A549 (cell line): ENCODE measurements around the gene SURF6. TPM values are rescaled to one million over a fixed set of nuclear protein-coding genes. Genes with fewer than 3 reads are reported as not detected.

Source experiments
- ATAC-seq, 2 experiments: fragments of 200-7000 bp in 1 of 2; fragments of >200 bp in 1 of 2; cut with Nextera tagmentation in 1 of 2; cut with Tn5 transposase in 1 of 2; 3 replicates each; pipeline versions ENCODE4 v1.8.0 to v1.9.1; 2018 to 2020; ENCODE audit warnings: mild to moderate bottlenecking in 1 of 2, moderate library complexity in 1 of 2
- CTCF ChIA-PET: fragments of 300-600 bp; sonication (Branson Sonifier 250); formaldehyde crosslinking; extraction: SDS; loops from one replicate; lab custom pipeline; 2021; ENCODE audit warnings: antibody characterized with exemption, inconsistent platforms; lab: Yijun Ruan, JAX
- POLR2A ChIA-PET: fragments of 350-600 bp; formaldehyde crosslinking; extraction: SDS; loops from one replicate; lab custom pipeline; 2021; ENCODE audit warnings: antibody characterized with exemption, inconsistent platforms; lab: Yijun Ruan, JAX
- DNase-seq, 2 experiments: peaks; one replicate each; pipeline versions ENCODE4 v3.0.0 to v3.0.0-alpha.2; 2011 to 2016; ENCODE audit warnings: low read depth in 1 of 2, low spot score in 1 of 2
- FAIRE-seq: peaks from 2 replicates; lab custom pipeline; 2011; peaks lifted over from hg19 to GRCh38; lab: Jason Lieb, UNC
- H3K27ac ChIP-seq, 2 experiments: fragments of >200 bp; sonication (Bioruptor Twin); formaldehyde crosslinking; 3 replicates each; pipeline ENCODE4 v1.5.1; 2016 to 2017
- H3K4me1 ChIP-seq: fragments of >200 bp; sonication (Bioruptor Twin); formaldehyde crosslinking; 3 replicates; pipeline ENCODE4 v1.6.1; 2016
- H3K4me2 ChIP-seq: fragments of >200 bp; sonication (Bioruptor Twin); formaldehyde crosslinking; 3 replicates; pipeline ENCODE4 v1.6.1; 2016
- H3K4me3 ChIP-seq: fragments of >200 bp; sonication (Bioruptor Twin); formaldehyde crosslinking; 3 replicates; pipeline ENCODE4 v1.5.1; 2016
- H3K9me3 ChIP-seq: fragments of >200 bp; sonication (Bioruptor Twin); formaldehyde crosslinking; 3 replicates; pipeline ENCODE4 v1.6.1; 2016
- BCL3 ChIP-seq: fragments of >200 bp; sonication (Bioruptor Twin); formaldehyde crosslinking; IDR thresholded peaks from 3 replicates; pipeline ENCODE4 v1.6.1; 2016
- CEBPB ChIP-seq, 2 experiments: fragments of >200 bp in 1 of 2; sonication (Bioruptor Twin) in 1 of 2; formaldehyde crosslinking in 1 of 2; IDR thresholded peaks; 2 replicates each; pipeline ENCODE4 v1.6.1; 2012 to 2016
- CHD2 ChIP-seq: fragments of 150-350 bp; IDR thresholded peaks from 2 replicates; pipeline ENCODE4 v1.6.1; 2014; ENCODE audit warnings: low read length; ENCODE audit not compliant: partially characterized antibody
- E2F6 ChIP-seq: IDR thresholded peaks from 2 replicates; pipeline ENCODE4 v1.6.1; 2012; ENCODE audit warnings: low read depth, borderline replicate concordance
- ELK1 ChIP-seq: fragments of 150-350 bp; IDR thresholded peaks from 2 replicates; pipeline ENCODE4 v1.6.1; 2014; ENCODE audit warnings: low read depth, mild to moderate bottlenecking, low read length
- ESRRA ChIP-seq: fragments of 150-350 bp; IDR thresholded peaks from 2 replicates; pipeline ENCODE4 v1.6.1; 2014; ENCODE audit warnings: mild to moderate bottlenecking, low read length, borderline replicate concordance
- FOSB ChIP-seq: fragments of 250-450 bp; sonication (Bioruptor Pico); IDR thresholded peaks from 2 replicates; pipeline ENCODE4 v1.5.0; 2020; ENCODE audit warnings: mild to moderate bottlenecking, moderate library complexity
- HDAC2 ChIP-seq: fragments of 200-600 bp; sonication (generic); IDR thresholded peaks from 2 replicates; pipeline ENCODE4 v1.6.1; 2016
- HOXA7 ChIP-seq: fragments of 250-450 bp; sonication (Bioruptor Pico); IDR thresholded peaks from 2 replicates; pipeline ENCODE4 v1.5.0; 2020; ENCODE audit warnings: mild to moderate bottlenecking, moderate library complexity
- KDM5A ChIP-seq: fragments of 200-600 bp; sonication (generic); IDR thresholded peaks from 2 replicates; pipeline ENCODE4 v1.6.1; 2016; ENCODE audit warnings: antibody characterized with exemption, mild to moderate bottlenecking
- MAX ChIP-seq: IDR thresholded peaks from 2 replicates; pipeline ENCODE4 v1.6.1; 2012
- NFE2L2 ChIP-seq: fragments of 150-350 bp; conservative IDR thresholded peaks from 2 replicates; pipeline ENCODE4 v1.6.1; 2014; ENCODE audit warnings: low read length
- NPAS2 ChIP-seq: fragments of 250-450 bp; sonication (Bioruptor Pico); IDR thresholded peaks from 2 replicates; pipeline ENCODE4 v1.8.0; 2022; ENCODE audit warnings: mild to moderate bottlenecking, moderate library complexity, borderline replicate concordance
- RARB ChIP-seq: fragments of 250-450 bp; sonication (Bioruptor Pico); IDR thresholded peaks from 2 replicates; pipeline ENCODE4 v1.8.0; 2021; ENCODE audit warnings: mild to moderate bottlenecking, moderate library complexity
- USF2 ChIP-seq: fragments of 450-650 bp; IDR thresholded peaks from 2 replicates; pipeline ENCODE4 v1.6.1; 2014; ENCODE audit warnings: antibody characterized with exemption
- ZNF302 ChIP-seq: fragments of 250-450 bp; sonication (Bioruptor Pico); IDR thresholded peaks from 2 replicates; pipeline ENCODE4 v1.9.0; 2021; ENCODE audit warnings: inconsistent platforms, mild to moderate bottlenecking, moderate library complexity
- WGBS: methylation state at CpG from one replicate; pipeline ENCODE4 v1.1.6; 2017; ENCODE audit errors: missing lambda C conversion rate; 5-methylcytosine and 5-hydroxymethylcytosine counted together
- polyA plus RNA-seq, 4 experiments: library from polyadenylated mRNA; depleted of rRNA in 3 of 4; stranded (reverse); fragments of >200 nt; fragmentation: RNase III in 1 of 4; extraction: RNeasy Plus Mini Kit Qiagen cat#74134 plus additional on column Dnase treatment in 1 of 4; gene quantifications; 2 replicates in 3 of 4; 3 replicates in 1 of 4; pipeline ENCODE4 v1.2.3, GENCODE V29; 2011 to 2017

SURF6 gene
- polyA plus RNA-seq, 2 of the 4 experiments (the other 2 are of a cell fraction): 10.5 to 25.1 TPM

GRCh38 chr9:133351526-133351907 lies 15.5 kb upstream of the SURF6 start:
- H3K4me1 ChIP-seq: peaks cover 22% of the 10 kb centered on the region
- no peak for ATAC-seq
- TF ChIP-seq RARB (CRISPR knock-in tag) (no peak), MAX (0 out of 2 replicates have a peak, but pooled peaks have one; percentile 2), USF2 (no peak), CHD2 (no peak)
- no peak overlapping the region for H3K4me2 ChIP-seq
- H3K9me3 ChIP-seq: no peaks in the 10 kb centered on the region
- whole genome bisulfite sequencing: 92% methylated on average over 3 of the region's 3 CpGs
- FAIRE-seq: no peak
- POLR2A ChIA-PET: interaction anchor here (0.5 to 0.7 kb wide), 2 partner anchors 14 to 321 kb away, joined by 3 read pairs; no protein-coding TSS in a partner anchor
- CTCF ChIA-PET: interaction anchor here (0.7 to 1.7 kb wide), 9 partner anchors 9 to 166 kb away, joined by 3 to 8 read pairs (median 3); no protein-coding TSS in a partner anchor
- no peak overlapping the region for H3K27ac ChIP-seq
- DNase-seq: no peak
- H3K4me3 ChIP-seq: no peak overlapping the region

- H3K9me3 ChIP-seq: no peaks in the 10 kb centered on the region
- peak overlapping the region; percentile 100 for H3K4me3 ChIP-seq
- POLR2A ChIA-PET: interaction anchor here (0.5 to 1.4 kb wide), 2 partner anchors 77 to 110 kb away, joined by 3 read pairs; partner anchors contain the start of gene CACFD1
Observed at GRCh38 chr9:133349965-133350616, 14.1 kb upstream of the SURF6 start.

More at GRCh38 chr9:133349965-133350616, 14.1 kb upstream of the SURF6 start:
- H3K27ac ChIP-seq: peak overlapping the region in 1 of 2 experiments; percentile 99; a peak in 3 of 6 replicates
- CTCF ChIA-PET: interaction anchor here (1.6 kb wide), 2 partner anchors 8 to 11 kb away, joined by 4 to 8 read pairs; no protein-coding TSS in a partner anchor
- ATAC-seq (no peak), DNase-seq (no peak), FAIRE-seq (no peak)
- 79% methylated on average over 15 of the region's 15 CpGs for WGBS
- no peak for TF ChIP-seq HDAC2
- TF ChIP-seq BCL3: no peak
- no peak for TF ChIP-seq USF2
- no peak for TF ChIP-seq CEBPB (IDR thresholded peaks at IDR 0.05)
- TF ChIP-seq E2F6: no peak
- TF ChIP-seq HOXA7 (CRISPR knock-in tag): no peak
- no peak for TF ChIP-seq KDM5A
- no peak for TF ChIP-seq NFE2L2
- no peak for TF ChIP-seq ZNF302 (CRISPR knock-in tag)
- no peak for TF ChIP-seq ELK1
- TF ChIP-seq NPAS2: no peak
- TF ChIP-seq FOSB (CRISPR knock-in tag): no peak
- TF ChIP-seq ESRRA: no peak
- peaks cover 23% of the 10 kb centered on the region for H3K4me1 ChIP-seq
- H3K4me2 ChIP-seq: peak overlapping the region; percentile 83
